Psoas muscle (tissue), 8 donors: ENCODE measurements around the gene PRKN. TPM values are rescaled to one million over a fixed set of nuclear protein-coding genes. Genes with fewer than 3 reads are reported as not detected.

Experiments
- ATAC-seq, 4 donors: fragments of 200-7000 bp; cut with Tn5 transposase; one replicate each; pipeline ENCODE4 v1.9.1; 2020; ENCODE audit warnings: moderate library complexity in 3 of 4, mild to moderate bottlenecking in 2 of 4
- DNase-seq, 2 donors: peaks; one replicate each; pipeline ENCODE4 v3.0.0-alpha.2; 2020
- H3K27ac ChIP-seq: fragments of 200-600 bp; one replicate; pipeline ENCODE4 v1.8.0; 2022
- H3K27me3 ChIP-seq, 3 donors: fragments of 200-600 bp in 1 of 3; one replicate each; pipeline versions ENCODE4 v1.6.1 to v1.8.0; 2013 to 2022; ENCODE audit warnings: low read length in 2 of 3, mild to moderate bottlenecking in 2 of 3, moderate library complexity in 1 of 3; ENCODE audit not compliant: insufficient read depth in 3 of 3
- H3K36me3 ChIP-seq, 2 donors: fragments of 200-600 bp in 1 of 2; one replicate each; pipeline versions ENCODE4 v1.6.1 to v1.8.0; 2013 to 2022; ENCODE audit warnings: low read depth in 1 of 2, mild to moderate bottlenecking in 1 of 2, moderate library complexity in 1 of 2; ENCODE audit not compliant: insufficient read depth in 1 of 2
- H3K4me1 ChIP-seq: fragments of 200-600 bp; one replicate; pipeline ENCODE4 v1.8.0; 2022
- H3K4me3 ChIP-seq: fragments of 200-600 bp; one replicate; pipeline ENCODE4 v1.8.0; 2022; ENCODE audit warnings: mild to moderate bottlenecking
- H3K9me3 ChIP-seq: fragments of 200-600 bp; one replicate; pipeline ENCODE4 v1.8.0; 2022
- WGBS, 3 donors: extraction: QIAGEN DNeasy Blood & Tissue Kit; methylation state at CpG; one replicate each; pipeline versions ENCODE4 v1.1.6 to v1.1.7; 2013; 5-methylcytosine and 5-hydroxymethylcytosine counted together
- intact Hi-C, 2 donors: fragments of 100-400 bp; cut with DNase I; formaldehyde crosslinking; loops; one replicate each; pipeline versions ENCODE4 v1.11.0 to v1.14.2; 2022
- polyA plus RNA-seq, 3 donors: library from polyadenylated mRNA; stranded (reverse); fragments of 200-250 nt; gene quantifications; one replicate each; pipeline ENCODE4 v1.2.3, GENCODE V29; 2013
- total RNA-seq, 4 donors: library from RNA; stranded (reverse); fragmentation: NEBNext Ultra II Directional in 2 of 4; extraction: Animal tissue kit (Norgen Biotek cat#: 25700) in 2 of 4; gene quantifications; one replicate each; pipeline versions ENCODE4 v1.2.1 to v1.2.4, GENCODE V29; 2021 to 2023
- TF ChIP-seq, protein P1 (sequence below): fragments of 200-600 bp; IDR thresholded peaks from one replicate; pipeline ENCODE4 v1.8.0; 2022; ENCODE audit warnings: antibody characterized with exemption
- donor health status: healthy with polysubstance abuse.
- donor health status: DM: no; HTN: no; CAD: no; lungs with moderate emphysema.
- donor health status: Bipolar disorder and iron deficiency.
- donor health status: healthy.
- donor health status: DM: yes; HTN: yes; CAD: no.
- donor health status: DM: no; HTN: no; CAD: no.
- donor health status: DM: no; HTN: no; CAD: no.
- donor health status: DM: yes; HTN: yes; CAD: no.

The PRKN gene
- total and polyA plus RNA-seq, 7 donors = 1.5 to 19.5 (median 11.7) TPM

DNA sequence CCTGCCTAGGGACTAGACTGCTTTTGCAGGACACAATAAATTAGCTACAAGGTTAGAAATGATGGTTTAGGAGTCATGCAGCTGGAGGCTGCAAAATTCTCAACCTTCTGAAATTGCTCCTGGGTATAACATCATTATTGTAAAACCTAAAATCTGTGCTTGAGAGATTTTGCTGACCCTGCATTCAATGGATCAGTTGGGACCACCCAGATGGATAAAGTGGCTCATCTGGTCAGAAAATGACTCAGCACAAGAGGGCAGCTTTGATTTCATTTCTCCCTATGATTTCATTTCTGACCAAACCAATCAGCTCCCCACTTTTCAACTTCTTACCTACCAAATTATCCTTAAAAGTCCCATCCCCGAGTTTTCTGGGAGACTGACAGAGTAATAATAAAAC is 1086.4 kb downstream of the PRKN start:
- intact Hi-C loops = no loop called here
- H3K4me1 ChIP-seq = no peaks in the 10 kb centered on the region
- ATAC-seq (no peak), DNase-seq (no peak)
- peaks cover 0 to 2% (median 0%) of the 10 kb centered on the region in 3 donors for H3K27me3 ChIP-seq
- H3K4me3 ChIP-seq = no peak overlapping the region
- 79 to 88% (median 83%) methylated on average over 1 of the region's 1 CpG for WGBS, 3 donors
- H3K27ac ChIP-seq = no peak overlapping the region
- H3K36me3 ChIP-seq = no peaks in the 10 kb centered on the region
- TF ChIP-seq, protein P1, sequence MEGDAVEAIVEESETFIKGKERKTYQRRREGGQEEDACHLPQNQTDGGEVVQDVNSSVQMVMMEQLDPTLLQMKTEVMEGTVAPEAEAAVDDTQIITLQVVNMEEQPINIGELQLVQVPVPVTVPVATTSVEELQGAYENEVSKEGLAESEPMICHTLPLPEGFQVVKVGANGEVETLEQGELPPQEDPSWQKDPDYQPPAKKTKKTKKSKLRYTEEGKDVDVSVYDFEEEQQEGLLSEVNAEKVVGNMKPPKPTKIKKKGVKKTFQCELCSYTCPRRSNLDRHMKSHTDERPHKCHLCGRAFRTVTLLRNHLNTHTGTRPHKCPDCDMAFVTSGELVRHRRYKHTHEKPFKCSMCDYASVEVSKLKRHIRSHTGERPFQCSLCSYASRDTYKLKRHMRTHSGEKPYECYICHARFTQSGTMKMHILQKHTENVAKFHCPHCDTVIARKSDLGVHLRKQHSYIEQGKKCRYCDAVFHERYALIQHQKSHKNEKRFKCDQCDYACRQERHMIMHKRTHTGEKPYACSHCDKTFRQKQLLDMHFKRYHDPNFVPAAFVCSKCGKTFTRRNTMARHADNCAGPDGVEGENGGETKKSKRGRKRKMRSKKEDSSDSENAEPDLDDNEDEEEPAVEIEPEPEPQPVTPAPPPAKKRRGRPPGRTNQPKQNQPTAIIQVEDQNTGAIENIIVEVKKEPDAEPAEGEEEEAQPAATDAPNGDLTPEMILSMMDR = no peak
- H3K9me3 ChIP-seq = no peaks in the 10 kb centered on the region

DNA sequence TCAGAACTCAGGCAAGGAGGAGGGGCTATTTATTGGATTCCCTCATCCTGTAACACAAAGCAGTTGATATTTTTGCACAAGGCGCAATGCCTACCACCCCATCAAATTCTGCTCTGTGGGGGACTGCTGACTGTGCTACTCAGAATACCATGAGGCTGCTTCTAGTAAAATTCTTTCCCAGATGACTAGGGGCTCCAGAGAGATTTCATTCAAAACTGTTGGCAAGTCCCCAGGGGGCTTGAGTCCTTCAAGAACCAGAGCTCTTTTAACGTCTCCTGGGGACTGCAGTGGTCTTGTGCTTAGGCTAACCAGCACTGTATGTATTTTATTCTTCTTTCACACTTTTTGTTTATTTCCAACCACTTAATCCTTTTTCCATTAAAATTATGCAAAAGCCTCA is 1087.8 kb downstream of the PRKN start:
- 85 to 87% (median 85%) methylated on average over 2 of the region's 2 CpGs for WGBS, 3 donors
- no peaks in the 10 kb centered on the region for H3K4me1 ChIP-seq
- no peak overlapping the region for H3K27ac ChIP-seq
- H3K9me3 ChIP-seq = no peaks in the 10 kb centered on the region
- H3K4me3 ChIP-seq = no peak overlapping the region
- peaks cover 0 to 2% (median 0%) of the 10 kb centered on the region in 3 donors for H3K27me3 ChIP-seq
- H3K36me3 ChIP-seq = no peaks in the 10 kb centered on the region
- TF ChIP-seq, protein P1 = no peak
- ATAC-seq = no peak
- intact Hi-C loops = no loop called here
- DNase-seq = no peak

DNA sequence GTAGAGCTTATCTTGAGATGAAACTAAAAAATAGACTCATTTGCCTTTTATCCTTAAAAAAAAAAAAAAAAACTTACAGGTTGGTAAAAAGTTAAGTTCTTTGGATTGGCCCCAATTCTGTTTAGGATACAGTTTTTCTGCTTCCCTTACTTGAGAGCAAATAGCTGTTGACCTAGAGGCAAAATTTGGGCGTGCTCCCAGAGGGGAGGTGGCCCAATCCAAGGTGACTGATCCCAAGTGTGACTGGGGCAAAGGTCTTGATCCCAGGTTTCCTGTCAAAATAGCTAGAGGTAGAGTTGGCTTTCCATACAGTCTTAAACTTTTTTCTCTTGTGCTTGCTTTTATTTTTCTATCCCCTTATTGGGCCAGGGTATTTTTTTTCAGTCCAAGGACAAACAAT is 1089.9 kb downstream of the PRKN start:
- H3K9me3 ChIP-seq = no peaks in the 10 kb centered on the region
- intact Hi-C loops = no loop called here
- H3K36me3 ChIP-seq = no peaks in the 10 kb centered on the region
- H3K4me3 ChIP-seq = no peak overlapping the region
- TF ChIP-seq, protein P1 = no peak
- no peak overlapping the region for H3K27ac ChIP-seq
- H3K4me1 ChIP-seq = no peaks in the 10 kb centered on the region
- DNase-seq (no peak), ATAC-seq (no peak)
- H3K27me3 ChIP-seq = peaks cover 0 to 2% (median 0%) of the 10 kb centered on the region in 3 donors
- 86 to 98% (median 94%) methylated on average over 1 of the region's 1 CpG for WGBS, 3 donors

DNA sequence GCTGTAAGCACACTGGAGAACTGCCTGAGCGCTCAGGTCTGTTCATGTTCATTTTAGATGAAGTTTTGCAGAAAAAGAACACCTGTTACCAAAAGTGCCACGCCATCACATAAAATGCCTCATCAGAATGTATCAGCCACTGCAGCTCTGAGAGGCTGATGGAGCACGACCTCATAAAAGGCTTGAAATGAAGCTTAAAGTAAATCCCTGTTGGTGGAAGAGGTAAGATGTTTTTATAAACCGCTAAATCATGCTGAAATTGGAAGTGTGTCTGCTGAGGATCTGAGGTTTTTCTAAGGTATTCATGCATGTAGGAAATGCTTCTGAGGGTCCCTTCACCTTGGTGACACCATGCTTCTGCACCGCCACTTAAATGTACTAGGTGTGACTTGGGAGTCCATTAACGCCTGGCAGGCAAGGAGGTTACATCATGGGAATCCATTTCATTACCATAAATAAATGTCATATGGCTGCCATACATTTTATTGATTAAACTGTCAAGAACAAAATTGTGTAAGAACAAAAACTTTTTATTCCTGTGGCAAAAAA is 1090.6 kb downstream of the PRKN start:
- Histone ChIP-seq H3K4me3 (no peak overlapping the region), H3K9me3 (no peaks in the 10 kb centered on the region), H3K27me3 (peaks cover 0 to 2% (median 0%) of the 10 kb centered on the region in 3 donors), H3K36me3 (no peaks in the 10 kb centered on the region), H3K4me1 (peaks cover 5% of the 10 kb centered on the region), H3K27ac (no peak overlapping the region)
- intact Hi-C loops = no loop called here
- ATAC-seq (no peak), DNase-seq (no peak)
- TF ChIP-seq, protein P1 = no peak
- WGBS, 3 donors = 85 to 92% (median 88%) methylated on average over 6 of the region's 6 CpGs

DNA sequence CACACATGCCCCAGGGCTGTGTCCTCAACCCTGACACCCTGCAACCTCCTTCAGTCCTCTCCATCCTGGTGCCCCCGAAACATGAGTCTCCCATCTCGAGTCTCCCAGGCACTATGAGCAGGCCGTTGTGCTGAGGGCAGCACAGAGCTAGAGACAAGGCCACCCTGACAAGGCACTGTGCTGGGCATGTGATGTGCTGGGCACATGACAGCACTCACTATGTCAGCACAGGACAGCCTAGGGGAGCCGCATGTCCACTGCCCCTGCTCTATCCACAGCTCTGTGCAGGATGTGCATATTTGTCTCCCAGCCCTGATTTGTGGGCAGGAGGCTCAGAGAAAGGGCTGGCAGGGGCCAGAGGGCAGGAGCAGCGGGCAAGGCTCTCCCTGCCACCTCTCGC is 1091.6 kb downstream of the PRKN start:
- H3K27ac ChIP-seq = no peak overlapping the region
- ATAC-seq (no peak), DNase-seq (no peak)
- TF ChIP-seq, protein P1 = no peak
- H3K4me3 ChIP-seq = no peak overlapping the region
- no peaks in the 10 kb centered on the region for H3K9me3 ChIP-seq
- no peaks in the 10 kb centered on the region for H3K36me3 ChIP-seq
- intact Hi-C loops = no loop called here
- H3K4me1 ChIP-seq = peaks cover 13% of the 10 kb centered on the region
- 87 to 95% (median 87%) methylated on average over 6 of the region's 6 CpGs for WGBS, 3 donors
- H3K27me3 ChIP-seq = peaks cover 0 to 2% (median 0%) of the 10 kb centered on the region in 3 donors
